HepG2 (cell line): ENCODE results near the gene SDC4. TPM values are rescaled to one million over a fixed set of nuclear protein-coding genes. Genes with fewer than 3 reads are reported as not detected.

Experiments used
- CBX5 ChIP-seq: sonication (generic); formaldehyde crosslinking; IDR thresholded peaks from 2 replicates; pipeline ENCODE4 v1.4.0; 2020; ENCODE audit warnings: missing genetic modification reagents, borderline replicate concordance
- CENPX ChIP-seq: sonication (generic); formaldehyde crosslinking; IDR thresholded peaks from 2 replicates; pipeline ENCODE4 v1.9.0; 2021; ENCODE audit warnings: mild to moderate bottlenecking, missing genetic modification reagents, moderate library complexity
- CHD2 ChIP-seq: IDR thresholded peaks from 2 replicates; pipeline ENCODE4 v1.6.1; 2011; ENCODE audit warnings: low read depth, low read length, improper control_type of control experiment
- ELF3 ChIP-seq: IDR thresholded peaks from 2 replicates; pipeline ENCODE4 v1.6.1; 2016; ENCODE audit warnings: missing genetic modification reagents, missing compliant biosample characterization
- GZF1 ChIP-seq: sonication (generic); formaldehyde crosslinking; IDR thresholded peaks from 2 replicates; pipeline ENCODE4 v1.5.1; 2020; ENCODE audit warnings: mild to moderate bottlenecking, missing genetic modification reagents
- NPAS2 ChIP-seq: sonication (generic); formaldehyde crosslinking; IDR thresholded peaks from 2 replicates; pipeline ENCODE4 v1.8.0; 2022; ENCODE audit warnings: mild to moderate bottlenecking, missing genetic modification reagents, borderline replicate concordance
- SOX5 ChIP-seq: IDR thresholded peaks from 2 replicates; pipeline ENCODE4 v1.6.1; 2016; ENCODE audit warnings: borderline replicate concordance
- TRAFD1 ChIP-seq: sonication (generic); formaldehyde crosslinking; IDR thresholded peaks from 2 replicates; pipeline ENCODE4 v1.5.1; 2020; ENCODE audit warnings: missing genetic modification reagents, mild to moderate bottlenecking, borderline replicate concordance
- U2AF2 ChIP-seq: fragments of 200-400 bp; formaldehyde crosslinking; IDR thresholded peaks from 2 replicates; pipeline ENCODE4 v1.6.1; 2017; ENCODE audit warnings: low read depth, mild to moderate bottlenecking, low read length
- ZNF329 ChIP-seq: sonication (generic); formaldehyde crosslinking; IDR thresholded peaks from 2 replicates; pipeline ENCODE4 v1.9.0; 2021; ENCODE audit warnings: low read depth, mild to moderate bottlenecking, missing genetic modification reagents
- ZNF33B ChIP-seq: sonication (generic); formaldehyde crosslinking; IDR thresholded peaks from 2 replicates; pipeline ENCODE4 v1.5.1; 2020; ENCODE audit warnings: mild to moderate bottlenecking, missing genetic modification reagents
- ZNF34 ChIP-seq: sonication (generic); formaldehyde crosslinking; IDR thresholded peaks from 2 replicates; pipeline ENCODE4 v1.4.0; 2020; ENCODE audit warnings: mild to moderate bottlenecking, missing genetic modification reagents, borderline replicate concordance
- ZNF343 ChIP-seq: sonication (generic); formaldehyde crosslinking; IDR thresholded peaks from 2 replicates; pipeline ENCODE4 v1.4.0; 2020; ENCODE audit warnings: mild to moderate bottlenecking, missing genetic modification reagents
- ZNF547 ChIP-seq: sonication (generic); formaldehyde crosslinking; IDR thresholded peaks from 2 replicates; pipeline ENCODE4 v1.5.1; 2020; ENCODE audit warnings: mild to moderate bottlenecking, missing genetic modification reagents
- ZNF563 ChIP-seq: sonication (generic); formaldehyde crosslinking; IDR thresholded peaks from 2 replicates; pipeline ENCODE4 v1.8.0; 2022; ENCODE audit warnings: mild to moderate bottlenecking, moderate library complexity, missing genetic modification reagents
- ZNF670 ChIP-seq: sonication (generic); formaldehyde crosslinking; IDR thresholded peaks from 2 replicates; pipeline ENCODE4 v1.8.0; 2022; ENCODE audit warnings: mild to moderate bottlenecking, missing genetic modification reagents, borderline replicate concordance
- ZNF749 ChIP-seq: sonication (generic); formaldehyde crosslinking; IDR thresholded peaks from 2 replicates; pipeline ENCODE4 v1.8.0; 2022; ENCODE audit warnings: mild to moderate bottlenecking, missing genetic modification reagents, moderate library complexity, borderline replicate concordance
- ZNF75D ChIP-seq: sonication (generic); formaldehyde crosslinking; IDR thresholded peaks from 2 replicates; pipeline ENCODE4 v1.8.1; 2023; ENCODE audit warnings: missing genetic modification reagents, mild to moderate bottlenecking, borderline replicate concordance
- ZNF83 ChIP-seq: sonication (generic); formaldehyde crosslinking; IDR thresholded peaks from 2 replicates; pipeline ENCODE4 v1.4.0; 2020; ENCODE audit warnings: missing genetic modification reagents, mild to moderate bottlenecking, borderline replicate concordance
- polyA plus RNA-seq, 8 experiments: library from polyadenylated mRNA; depleted of rRNA in 3 of 8; stranded (reverse) in 7 of 8; unstranded in 1 of 8; fragments of >200 nt; fragmentation: Illumina TruSeq in 4 of 8; extraction: Trizol in 4 of 8; gene quantifications; 2 replicates each; pipeline versions ENCODE4 v1.2.1 to v1.2.3, GENCODE V29; 2011 to 2016; ENCODE audit warnings: low read depth in 4 of 8, missing spikeins in 1 of 8, mixed read lengths in 1 of 8; ENCODE audit not compliant: insufficient read depth in 1 of 8
- total RNA-seq, 5 experiments: library from RNA; depleted of rRNA; stranded (reverse); fragments of >200 nt; fragmentation: Illumina TruSeq; extraction: Trizol; gene quantifications; 2 replicates each; pipeline ENCODE4 v1.2.3, GENCODE V29; 2016; ENCODE audit warnings: low read depth in 1 of 5
- TF ChIP-seq, protein P1 (sequence below): IDR thresholded peaks from 2 replicates; pipeline ENCODE4 v1.6.1; 2016
- TF ChIP-seq, protein P2 (sequence below): sonication (generic); formaldehyde crosslinking; IDR thresholded peaks from 2 replicates; pipeline ENCODE4 v1.8.1; 2022; ENCODE audit warnings: low read depth, mild to moderate bottlenecking, missing genetic modification reagents
- TF ChIP-seq, protein P3 (sequence below): sonication (generic); formaldehyde crosslinking; IDR thresholded peaks from 2 replicates; pipeline ENCODE4 v1.8.1; 2023; ENCODE audit warnings: mild to moderate bottlenecking, missing genetic modification reagents

The SDC4 gene
- total and polyA plus RNA-seq, 2 of the 13 experiments (the other 11 are each of a cell fraction or from before 2014, with no cell fraction given): 49.0 to 65.1 TPM

GRCh38 chr20:45363611-45364492 is 15.6 kb upstream of the SDC4 start (continued):
- TF ChIP-seq NPAS2 (CRISPR knock-in tag) (no peak), CHD2 (no peak), ZNF83 (CRISPR knock-in tag) (no peak), TRAFD1 (CRISPR knock-in tag) (no peak), ZNF563 (CRISPR knock-in tag) (0 out of 2 replicates have a peak, but pooled peaks have one; percentile 81), ZNF34 (no peak), SOX5 (CRISPR knock-in tag) (0 out of 2 replicates have a peak, but pooled peaks have one; percentile 2), GZF1 (CRISPR knock-in tag) (no peak), ZNF75D (CRISPR knock-in tag) (no peak), ZNF33B (CRISPR knock-in tag) (no peak; the same call in 1 of the 2 replicates), ZNF670 (no peak), CENPX (CRISPR knock-in tag) (no peak), ZNF749 (CRISPR knock-in tag) (no peak), ZNF329 (no peak), ZNF343 (CRISPR knock-in tag) (no peak; the same call in 1 of the 2 replicates), ELF3 (CRISPR knock-in tag) (no peak), CBX5 (CRISPR knock-in tag) (no peak), ZNF547 (CRISPR knock-in tag) (no peak), U2AF2 (0 out of 2 replicates have a peak, but pooled peaks have one; percentile 10)
- TF ChIP-seq, protein P1, sequence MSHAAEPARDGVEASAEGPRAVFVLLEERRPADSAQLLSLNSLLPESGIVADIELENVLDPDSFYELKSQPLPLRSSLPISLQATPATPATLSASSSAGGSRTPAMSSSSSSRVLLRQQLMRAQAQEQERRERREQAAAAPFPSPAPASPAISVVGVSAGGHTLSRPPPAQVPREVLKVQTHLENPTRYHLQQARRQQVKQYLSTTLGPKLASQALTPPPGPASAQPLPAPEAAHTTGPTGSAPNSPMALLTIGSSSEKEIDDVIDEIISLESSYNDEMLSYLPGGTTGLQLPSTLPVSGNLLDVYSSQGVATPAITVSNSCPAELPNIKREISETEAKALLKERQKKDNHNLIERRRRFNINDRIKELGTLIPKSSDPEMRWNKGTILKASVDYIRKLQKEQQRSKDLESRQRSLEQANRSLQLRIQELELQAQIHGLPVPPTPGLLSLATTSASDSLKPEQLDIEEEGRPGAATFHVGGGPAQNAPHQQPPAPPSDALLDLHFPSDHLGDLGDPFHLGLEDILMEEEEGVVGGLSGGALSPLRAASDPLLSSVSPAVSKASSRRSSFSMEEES (CRISPR knock-in tag): no peak
- TF ChIP-seq, protein P2, sequence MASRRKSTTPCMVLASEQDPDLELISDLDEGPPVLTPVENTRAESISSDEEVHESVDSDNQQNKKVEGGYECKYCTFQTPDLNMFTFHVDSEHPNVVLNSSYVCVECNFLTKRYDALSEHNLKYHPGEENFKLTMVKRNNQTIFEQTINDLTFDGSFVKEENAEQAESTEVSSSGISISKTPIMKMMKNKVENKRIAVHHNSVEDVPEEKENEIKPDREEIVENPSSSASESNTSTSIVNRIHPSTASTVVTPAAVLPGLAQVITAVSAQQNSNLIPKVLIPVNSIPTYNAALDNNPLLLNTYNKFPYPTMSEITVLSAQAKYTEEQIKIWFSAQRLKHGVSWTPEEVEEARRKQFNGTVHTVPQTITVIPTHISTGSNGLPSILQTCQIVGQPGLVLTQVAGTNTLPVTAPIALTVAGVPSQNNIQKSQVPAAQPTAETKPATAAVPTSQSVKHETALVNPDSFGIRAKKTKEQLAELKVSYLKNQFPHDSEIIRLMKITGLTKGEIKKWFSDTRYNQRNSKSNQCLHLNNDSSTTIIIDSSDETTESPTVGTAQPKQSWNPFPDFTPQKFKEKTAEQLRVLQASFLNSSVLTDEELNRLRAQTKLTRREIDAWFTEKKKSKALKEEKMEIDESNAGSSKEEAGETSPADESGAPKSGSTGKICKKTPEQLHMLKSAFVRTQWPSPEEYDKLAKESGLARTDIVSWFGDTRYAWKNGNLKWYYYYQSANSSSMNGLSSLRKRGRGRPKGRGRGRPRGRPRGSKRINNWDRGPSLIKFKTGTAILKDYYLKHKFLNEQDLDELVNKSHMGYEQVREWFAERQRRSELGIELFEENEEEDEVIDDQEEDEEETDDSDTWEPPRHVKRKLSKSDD (CRISPR knock-in tag): no peak
- TF ChIP-seq, protein P3, sequence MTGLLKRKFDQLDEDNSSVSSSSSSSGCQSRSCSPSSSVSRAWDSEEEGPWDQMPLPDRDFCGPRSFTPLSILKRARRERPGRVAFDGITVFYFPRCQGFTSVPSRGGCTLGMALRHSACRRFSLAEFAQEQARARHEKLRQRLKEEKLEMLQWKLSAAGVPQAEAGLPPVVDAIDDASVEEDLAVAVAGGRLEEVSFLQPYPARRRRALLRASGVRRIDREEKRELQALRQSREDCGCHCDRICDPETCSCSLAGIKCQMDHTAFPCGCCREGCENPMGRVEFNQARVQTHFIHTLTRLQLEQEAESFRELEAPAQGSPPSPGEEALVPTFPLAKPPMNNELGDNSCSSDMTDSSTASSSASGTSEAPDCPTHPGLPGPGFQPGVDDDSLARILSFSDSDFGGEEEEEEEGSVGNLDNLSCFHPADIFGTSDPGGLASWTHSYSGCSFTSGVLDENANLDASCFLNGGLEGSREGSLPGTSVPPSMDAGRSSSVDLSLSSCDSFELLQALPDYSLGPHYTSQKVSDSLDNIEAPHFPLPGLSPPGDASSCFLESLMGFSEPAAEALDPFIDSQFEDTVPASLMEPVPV (CRISPR knock-in tag): peak; percentile 60; the same call in 1 of the 2 replicates
